Measurements from ENCODE around the gene RABGGTA.

DNA sequence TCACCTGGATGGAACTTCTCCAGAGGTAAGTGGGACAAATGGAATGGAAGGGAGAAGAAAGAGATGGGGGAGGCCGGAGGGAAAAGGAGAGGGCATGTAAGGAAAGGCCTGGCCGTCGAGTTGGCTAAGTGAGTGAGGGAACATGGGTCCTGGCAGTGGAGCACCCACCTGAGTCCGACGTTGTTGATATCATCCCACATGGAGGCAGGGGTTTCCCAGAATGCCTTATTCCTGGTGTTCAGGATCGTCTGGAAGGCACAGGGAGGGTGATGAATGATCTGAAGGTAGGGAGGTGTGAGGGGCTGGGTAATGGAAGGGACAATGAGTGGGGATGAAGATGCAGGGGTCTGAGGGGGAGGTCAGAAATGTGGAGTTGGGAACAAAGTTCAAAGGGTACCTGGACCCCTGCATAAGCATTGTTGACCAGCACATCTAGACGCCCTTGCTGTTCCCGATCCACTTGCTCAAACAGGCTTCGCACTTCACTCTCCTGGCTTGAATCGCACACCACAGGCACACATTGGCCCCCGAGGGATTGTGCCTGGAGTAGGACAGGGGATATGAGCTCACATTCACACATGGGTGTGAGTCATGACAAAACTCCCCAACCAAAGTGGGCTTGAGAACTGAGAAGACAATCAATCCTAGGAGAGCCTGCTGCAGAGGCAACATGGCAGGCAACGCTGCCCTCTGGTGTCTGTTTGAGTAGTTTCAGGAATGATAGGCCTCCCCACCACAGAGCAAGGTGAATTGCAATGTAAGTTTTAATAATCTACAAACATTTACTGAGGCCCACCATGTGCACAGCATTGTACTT is 25.2 kb upstream of the RABGGTA start:
- TF ChIP-seq, protein P1, sequence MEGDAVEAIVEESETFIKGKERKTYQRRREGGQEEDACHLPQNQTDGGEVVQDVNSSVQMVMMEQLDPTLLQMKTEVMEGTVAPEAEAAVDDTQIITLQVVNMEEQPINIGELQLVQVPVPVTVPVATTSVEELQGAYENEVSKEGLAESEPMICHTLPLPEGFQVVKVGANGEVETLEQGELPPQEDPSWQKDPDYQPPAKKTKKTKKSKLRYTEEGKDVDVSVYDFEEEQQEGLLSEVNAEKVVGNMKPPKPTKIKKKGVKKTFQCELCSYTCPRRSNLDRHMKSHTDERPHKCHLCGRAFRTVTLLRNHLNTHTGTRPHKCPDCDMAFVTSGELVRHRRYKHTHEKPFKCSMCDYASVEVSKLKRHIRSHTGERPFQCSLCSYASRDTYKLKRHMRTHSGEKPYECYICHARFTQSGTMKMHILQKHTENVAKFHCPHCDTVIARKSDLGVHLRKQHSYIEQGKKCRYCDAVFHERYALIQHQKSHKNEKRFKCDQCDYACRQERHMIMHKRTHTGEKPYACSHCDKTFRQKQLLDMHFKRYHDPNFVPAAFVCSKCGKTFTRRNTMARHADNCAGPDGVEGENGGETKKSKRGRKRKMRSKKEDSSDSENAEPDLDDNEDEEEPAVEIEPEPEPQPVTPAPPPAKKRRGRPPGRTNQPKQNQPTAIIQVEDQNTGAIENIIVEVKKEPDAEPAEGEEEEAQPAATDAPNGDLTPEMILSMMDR (IDR thresholded peaks at IDR 0.05) = no peak
- TF ChIP-seq EP300 (IDR thresholded peaks at IDR 0.05) (no peak), POLR2A (IDR thresholded peaks at IDR 0.05) (no peak)

Measured in ovary (tissue), 3 donors.